CD8-positive, alpha-beta memory T cell (primary cell): ENCODE data around the gene NTRK3. TPM values are rescaled to one million over a fixed set of nuclear protein-coding genes. Genes with fewer than 3 reads are reported as not detected.

Experiments used
- CTCF ChIA-PET: fragments of 350-600 bp; sonication (Branson Sonifier 250); formaldehyde crosslinking; loops from one replicate; lab custom pipeline; 2021; ENCODE audit warnings: antibody characterized with exemption; lab: Charles Lee
- POLR2A ChIA-PET: fragments of 350-600 bp; sonication (Branson Sonifier 250); formaldehyde crosslinking; loops from one replicate; lab custom pipeline; 2021; ENCODE audit warnings: antibody characterized with exemption; lab: Charles Lee
- DNase-seq, 5 donors: peaks; one replicate each; pipeline versions ENCODE4 v3.0.0 to v3.0.0-alpha.2; 2020 to 2022; ENCODE audit warnings: mixed read lengths in 1 of 5
- H3K27ac ChIP-seq: one replicate; pipeline ENCODE4 v1.7.0; 2013; ENCODE audit warnings: low read depth, mild to moderate bottlenecking, low read length, moderate library complexity
- H3K27me3 ChIP-seq: 2 replicates; pipeline ENCODE4 v1.7.0; 2013; ENCODE audit warnings: low read length, mild to moderate bottlenecking; ENCODE audit not compliant: insufficient read depth, poor library complexity, severe bottlenecking
- H3K36me3 ChIP-seq: 2 replicates; pipeline ENCODE4 v1.7.0; 2013; ENCODE audit warnings: mild to moderate bottlenecking, low read length, moderate library complexity; ENCODE audit not compliant: insufficient read depth
- H3K4me1 ChIP-seq: 2 replicates; pipeline ENCODE4 v1.7.0; 2013; ENCODE audit warnings: mild to moderate bottlenecking, low read length, moderate library complexity; ENCODE audit not compliant: insufficient read depth
- H3K4me3 ChIP-seq: 2 replicates; pipeline ENCODE4 v1.7.0; 2013; ENCODE audit warnings: mild to moderate bottlenecking, low read length
- H3K9me3 ChIP-seq: 2 replicates; pipeline ENCODE4 v1.7.0; 2013; ENCODE audit warnings: mild to moderate bottlenecking, low read length
- H3K27ac Mint-ChIP-seq, 8 donors: one replicate each; pipeline ENCODE4 v1.8.0; 2020 to 2021; ENCODE audit warnings: mixed read lengths in 8 of 8, mild to moderate bottlenecking in 6 of 8, inconsistent platforms in 3 of 8, moderate library complexity in 3 of 8
- H3K27me3 Mint-ChIP-seq, 2 donors: one replicate each; pipeline ENCODE4 v1.8.0; 2020 to 2021; ENCODE audit warnings: mixed read lengths in 2 of 2, mild to moderate bottlenecking in 1 of 2, moderate library complexity in 1 of 2
- H3K36me3 Mint-ChIP-seq, 3 donors: one replicate each; pipeline ENCODE4 v1.8.0; 2020 to 2021; ENCODE audit warnings: mixed read lengths in 3 of 3, inconsistent platforms in 1 of 3, mild to moderate bottlenecking in 1 of 3
- H3K4me1 Mint-ChIP-seq, 3 donors: one replicate each; pipeline ENCODE4 v1.8.0; 2020 to 2021; ENCODE audit warnings: mixed read lengths in 3 of 3, inconsistent platforms in 1 of 3, mild to moderate bottlenecking in 1 of 3
- H3K4me3 Mint-ChIP-seq, 7 donors: one replicate each; pipeline ENCODE4 v1.8.0; 2020 to 2021; ENCODE audit warnings: mixed read lengths in 7 of 7, mild to moderate bottlenecking in 6 of 7, moderate library complexity in 4 of 7, inconsistent platforms in 2 of 7
- H3K9me3 Mint-ChIP-seq, 5 donors: one replicate each; pipeline ENCODE4 v1.8.0; 2020 to 2022; ENCODE audit warnings: mixed read lengths in 5 of 5, mild to moderate bottlenecking in 3 of 5, moderate library complexity in 2 of 5, inconsistent platforms in 1 of 5
- polyA plus RNA-seq: library from polyadenylated mRNA; unstranded; fragments of 300-500 nt; fragmentation: Illumina TruSeq; gene quantifications from one replicate; pipeline ENCODE4 v1.2.3, GENCODE V29; 2021
- total RNA-seq, 2 experiments: library from RNA; stranded (reverse); gene quantifications; one replicate each; pipeline ENCODE4 v1.2.3, GENCODE V29; 2021

Gene NTRK3
- total and polyA plus RNA-seq, 3 experiments from 2014 or later = 0.26 to 0.29 TPM; not detected in 1

DNA sequence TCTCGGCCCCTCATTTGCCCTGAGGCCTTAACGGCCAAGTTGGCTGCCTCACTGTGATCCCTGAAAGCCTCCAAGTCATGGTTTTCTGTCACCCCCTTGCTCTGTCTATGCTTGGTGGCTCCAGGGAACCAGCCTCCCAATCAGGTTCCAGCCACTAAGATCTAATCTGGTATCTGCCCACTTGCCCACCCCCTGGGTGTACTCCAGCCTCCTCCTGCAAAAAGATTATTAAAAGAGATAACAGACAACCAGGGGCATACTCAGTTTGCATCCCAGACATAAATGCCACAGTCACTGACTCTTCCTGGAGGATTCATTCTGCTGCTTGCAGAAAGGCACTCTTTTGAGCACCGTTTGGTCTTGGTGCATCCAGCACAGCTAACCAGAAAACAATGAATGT lies 103.9 kb downstream of the NTRK3 start:
- H3K4me3 ChIP-seq = no peak overlapping the region
- H3K27ac ChIP-seq = no peak overlapping the region
- no peak for DNase-seq
- H3K4me1 ChIP-seq = no peaks in the 10 kb centered on the region
- Mint-ChIP-seq H3K4me1 (no peaks in the 10 kb centered on the region), H3K27me3 (peaks cover 1 to 8% of the 10 kb centered on the region in 2 donors), H3K9me3 (no peaks in the 10 kb centered on the region), H3K27ac (no peak overlapping the region), H3K4me3 (no peak overlapping the region), H3K36me3 (no peaks in the 10 kb centered on the region)
- H3K27me3 ChIP-seq = no peaks in the 10 kb centered on the region
- H3K9me3 ChIP-seq = no peaks in the 10 kb centered on the region
- ChIA-PET CTCF (no interaction called here), POLR2A (no interaction called here)
- H3K36me3 ChIP-seq = no peaks in the 10 kb centered on the region

DNA sequence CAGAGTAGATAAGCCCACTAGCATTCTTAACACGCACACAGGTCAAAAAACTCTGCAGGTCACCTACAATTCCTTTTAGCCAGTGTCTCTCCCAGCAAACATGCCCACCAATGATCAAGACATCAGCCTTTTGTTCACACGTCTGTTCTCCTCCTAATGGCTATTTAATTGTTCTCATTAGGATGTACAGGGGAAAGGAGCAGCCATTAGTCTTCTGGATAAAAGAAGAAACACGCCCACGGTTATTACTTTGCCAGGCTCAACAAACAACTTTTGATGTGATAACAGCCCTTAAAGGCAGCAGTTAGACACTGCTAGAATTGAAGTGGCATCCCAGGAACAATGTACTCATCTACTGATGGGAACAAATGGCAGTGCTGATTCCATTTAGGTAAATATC lies 108.8 kb downstream of the NTRK3 start:
- no peak overlapping the region for H3K4me3 Mint-ChIP-seq
- peaks cover 1 to 3% of the 10 kb centered on the region in 2 donors for H3K27me3 Mint-ChIP-seq
- no peaks in the 10 kb centered on the region for H3K36me3 Mint-ChIP-seq
- H3K4me3 ChIP-seq = no peak overlapping the region
- no peak overlapping the region for H3K27ac Mint-ChIP-seq
- no peaks in the 10 kb centered on the region for H3K9me3 ChIP-seq
- H3K4me1 Mint-ChIP-seq = no peaks in the 10 kb centered on the region
- ChIA-PET POLR2A (no interaction called here), CTCF (no interaction called here)
- no peaks in the 10 kb centered on the region for H3K4me1 ChIP-seq
- no peaks in the 10 kb centered on the region for H3K27me3 ChIP-seq
- no peak overlapping the region for H3K27ac ChIP-seq
- peaks cover 0 to 2% (median 0%) of the 10 kb centered on the region in 5 donors for H3K9me3 Mint-ChIP-seq
- no peaks in the 10 kb centered on the region for H3K36me3 ChIP-seq
- DNase-seq = no peak

DNA sequence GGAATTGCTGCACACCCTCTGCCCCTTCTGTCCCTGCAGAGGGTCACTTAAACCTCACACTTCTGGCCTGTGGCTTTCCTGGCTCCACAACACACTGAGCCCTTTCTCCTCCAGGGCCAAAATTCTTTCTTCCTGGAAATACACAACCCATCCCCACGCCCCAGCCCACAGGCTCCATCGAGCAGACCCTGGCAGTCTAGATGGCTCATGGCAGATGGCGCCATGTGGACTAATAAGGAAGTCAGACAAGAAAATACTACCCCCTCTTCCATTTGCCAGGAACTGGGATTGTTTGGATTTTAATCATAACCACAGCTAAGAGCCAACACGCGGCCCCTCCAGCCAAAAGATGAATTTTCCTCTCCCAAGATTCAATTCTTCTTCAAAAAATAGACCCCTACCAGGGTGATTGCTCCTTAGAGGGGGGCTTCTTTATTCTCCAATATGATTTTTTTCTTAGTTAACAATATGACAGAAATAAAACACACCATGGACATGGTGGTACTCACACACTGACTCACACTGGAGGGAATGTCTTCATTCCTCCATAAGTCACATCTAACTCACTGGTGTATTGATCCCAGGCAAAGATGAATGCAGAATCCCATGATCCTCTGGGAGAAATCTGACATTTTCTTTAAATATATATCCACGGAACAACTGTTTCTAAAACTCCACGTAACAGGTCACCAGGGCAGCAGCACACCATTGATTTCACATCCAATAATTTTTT lies 111.5 kb downstream of the NTRK3 start:
- peak overlapping the region in 1 of 8 donors; percentile 46 for H3K27ac Mint-ChIP-seq
- POLR2A ChIA-PET = no interaction called here
- Histone ChIP-seq H3K27me3 (no peaks in the 10 kb centered on the region), H3K27ac (no peak overlapping the region), H3K4me1 (no peaks in the 10 kb centered on the region), H3K36me3 (no peaks in the 10 kb centered on the region), H3K9me3 (no peaks in the 10 kb centered on the region), H3K4me3 (no peak overlapping the region)
- no peak overlapping the region for H3K4me3 Mint-ChIP-seq
- CTCF ChIA-PET = no interaction called here
- H3K36me3 Mint-ChIP-seq = no peaks in the 10 kb centered on the region
- peaks cover 0 to 4% of the 10 kb centered on the region in 2 donors for H3K27me3 Mint-ChIP-seq
- no peaks in the 10 kb centered on the region for H3K4me1 Mint-ChIP-seq
- H3K9me3 Mint-ChIP-seq = peaks cover 0 to 2% (median 0%) of the 10 kb centered on the region in 5 donors
- DNase-seq = no peak

DNA sequence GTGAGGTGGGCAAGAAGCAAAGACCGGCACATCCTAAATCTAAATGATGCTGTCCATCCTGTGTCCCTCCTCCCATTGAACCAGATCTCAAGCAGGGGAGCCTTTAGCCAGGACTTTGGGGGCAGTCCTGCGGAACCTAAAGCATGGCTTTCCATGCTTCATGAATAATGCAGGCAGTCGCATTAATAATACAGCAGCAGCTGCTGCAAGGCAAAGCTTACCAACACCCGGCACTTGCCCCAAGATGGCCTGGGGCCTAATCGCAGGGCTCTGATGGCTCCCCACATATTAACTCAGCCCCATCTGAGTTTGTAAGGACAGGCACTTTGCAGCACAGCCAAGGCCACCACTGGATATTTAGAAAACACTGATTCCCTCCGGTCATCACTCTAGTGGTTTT lies 114.4 kb downstream of the NTRK3 start:
- ChIA-PET CTCF (no interaction called here), POLR2A (no interaction called here)
- Mint-ChIP-seq H3K36me3 (no peaks in the 10 kb centered on the region), H3K4me1 (no peaks in the 10 kb centered on the region), H3K27ac (no peak overlapping the region), H3K27me3 (peaks cover 4 to 6% of the 10 kb centered on the region in 2 donors), H3K9me3 (peaks cover 0 to 3% (median 3%) of the 10 kb centered on the region in 5 donors), H3K4me3 (no peak overlapping the region)
- Histone ChIP-seq H3K9me3 (no peaks in the 10 kb centered on the region), H3K36me3 (no peaks in the 10 kb centered on the region), H3K27ac (no peak overlapping the region), H3K4me1 (no peaks in the 10 kb centered on the region), H3K27me3 (no peaks in the 10 kb centered on the region), H3K4me3 (no peak overlapping the region)
- no peak for DNase-seq

DNA sequence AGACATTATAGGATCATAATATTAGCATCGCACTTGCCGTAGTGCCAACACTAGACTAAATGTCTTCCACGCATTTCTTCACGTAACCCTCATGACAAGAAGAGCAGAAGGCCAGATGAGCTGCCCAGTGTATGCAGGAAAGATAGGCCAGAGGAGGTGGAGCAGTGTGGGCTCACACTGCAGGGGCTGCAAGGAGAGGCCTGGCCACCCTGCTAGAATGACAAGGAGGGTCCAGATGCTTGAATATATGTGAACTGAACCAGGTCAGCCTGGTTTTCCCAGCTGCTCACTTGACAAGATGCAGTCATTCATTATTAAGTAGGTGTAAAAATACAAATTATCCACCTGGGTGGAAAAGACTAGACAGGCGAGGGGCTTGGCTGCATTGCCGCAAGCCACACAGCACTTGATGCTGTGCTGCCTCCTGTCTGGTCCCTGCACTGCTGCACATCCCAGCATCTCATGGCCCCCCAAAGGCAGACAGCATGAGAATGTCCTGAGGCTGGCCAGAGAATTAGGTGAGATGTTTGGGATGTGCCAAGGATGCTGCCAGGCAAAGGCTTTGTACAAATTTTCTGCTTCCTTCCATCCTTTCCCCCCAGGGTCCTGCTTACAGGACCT lies 115.2 kb downstream of the NTRK3 start:
- H3K9me3 Mint-ChIP-seq = peaks cover 0 to 3% (median 3%) of the 10 kb centered on the region in 5 donors
- H3K27me3 ChIP-seq = no peaks in the 10 kb centered on the region
- CTCF ChIA-PET = no interaction called here

DNA sequence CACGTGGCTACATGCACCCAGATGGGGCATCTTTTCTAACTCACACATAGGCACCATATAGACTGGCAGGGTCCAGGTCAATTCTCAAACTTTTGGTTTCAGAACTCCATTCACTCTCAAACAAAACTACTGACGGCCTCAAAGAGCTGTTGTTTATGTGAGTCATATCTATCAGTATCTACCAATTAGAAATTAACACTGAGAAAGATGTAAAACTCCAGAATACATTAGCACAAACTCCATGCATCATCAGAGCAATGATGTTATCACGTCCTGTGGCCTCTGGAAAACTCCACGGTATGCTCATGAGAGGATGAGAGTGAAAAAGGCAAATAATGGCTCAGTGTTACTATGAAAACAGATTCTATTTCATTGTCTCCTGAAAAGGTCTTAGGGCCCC lies 116.1 kb downstream of the NTRK3 start:
- CTCF ChIA-PET = no interaction called here

More for the DNA sequence above, 115.2 kb downstream of the NTRK3 start:
- H3K4me1 ChIP-seq = no peaks in the 10 kb centered on the region
- no peaks in the 10 kb centered on the region for H3K4me1 Mint-ChIP-seq
- no peak overlapping the region for H3K27ac Mint-ChIP-seq
- H3K27me3 Mint-ChIP-seq = peaks cover 4 to 6% of the 10 kb centered on the region in 2 donors
- H3K9me3 ChIP-seq = no peaks in the 10 kb centered on the region
- no peak overlapping the region for H3K4me3 Mint-ChIP-seq
- H3K36me3 ChIP-seq = no peaks in the 10 kb centered on the region
- no peak overlapping the region for H3K4me3 ChIP-seq
- POLR2A ChIA-PET = no interaction called here
- no peaks in the 10 kb centered on the region for H3K36me3 Mint-ChIP-seq
- DNase-seq = no peak
- no peak overlapping the region for H3K27ac ChIP-seq

DNA sequence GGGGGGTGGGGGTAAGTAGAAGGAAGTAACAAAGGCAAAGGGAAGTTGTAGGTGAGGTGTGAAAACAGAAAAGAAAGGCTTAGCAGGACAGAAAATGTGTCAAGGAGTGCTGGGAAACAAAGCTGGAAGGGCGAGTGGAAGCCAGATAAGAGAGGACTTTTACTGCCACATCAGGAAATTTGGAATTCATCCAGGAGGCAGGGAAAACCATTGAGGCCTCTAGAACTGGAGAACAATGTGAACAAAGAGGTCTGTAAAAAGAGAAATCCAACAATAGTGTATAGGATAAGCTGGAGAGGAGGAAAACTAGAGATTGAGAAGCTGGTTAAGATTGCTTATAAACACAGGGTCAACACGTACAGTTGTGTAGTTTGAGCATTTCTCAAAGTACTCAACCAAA lies 116.6 kb downstream of the NTRK3 start:
- H3K4me1 Mint-ChIP-seq = no peaks in the 10 kb centered on the region
- Histone ChIP-seq H3K27ac (no peak overlapping the region), H3K9me3 (no peaks in the 10 kb centered on the region), H3K27me3 (no peaks in the 10 kb centered on the region), H3K36me3 (no peaks in the 10 kb centered on the region), H3K4me1 (no peaks in the 10 kb centered on the region), H3K4me3 (no peak overlapping the region)
- H3K27me3 Mint-ChIP-seq = peaks cover 6 to 9% of the 10 kb centered on the region in 2 donors
- no peaks in the 10 kb centered on the region for H3K36me3 Mint-ChIP-seq
- ChIA-PET POLR2A (no interaction called here), CTCF (no interaction called here)
- H3K27ac Mint-ChIP-seq = no peak overlapping the region
- H3K4me3 Mint-ChIP-seq = no peak overlapping the region
- H3K9me3 Mint-ChIP-seq = peaks cover 0 to 5% (median 3%) of the 10 kb centered on the region in 5 donors
- no peak for DNase-seq

More for the DNA sequence above, 116.1 kb downstream of the NTRK3 start:
- no peaks in the 10 kb centered on the region for H3K36me3 Mint-ChIP-seq
- peaks cover 0 to 5% (median 3%) of the 10 kb centered on the region in 5 donors for H3K9me3 Mint-ChIP-seq
- no peak overlapping the region for H3K27ac Mint-ChIP-seq
- no peaks in the 10 kb centered on the region for H3K36me3 ChIP-seq
- no peaks in the 10 kb centered on the region for H3K27me3 ChIP-seq
- H3K4me1 ChIP-seq = no peaks in the 10 kb centered on the region
- POLR2A ChIA-PET = no interaction called here
- no peak overlapping the region for H3K27ac ChIP-seq
- peaks cover 6 to 9% of the 10 kb centered on the region in 2 donors for H3K27me3 Mint-ChIP-seq
- no peaks in the 10 kb centered on the region for H3K9me3 ChIP-seq
- no peak for DNase-seq
- no peak overlapping the region for H3K4me3 Mint-ChIP-seq
- no peaks in the 10 kb centered on the region for H3K4me1 Mint-ChIP-seq
- H3K4me3 ChIP-seq = no peak overlapping the region

DNA sequence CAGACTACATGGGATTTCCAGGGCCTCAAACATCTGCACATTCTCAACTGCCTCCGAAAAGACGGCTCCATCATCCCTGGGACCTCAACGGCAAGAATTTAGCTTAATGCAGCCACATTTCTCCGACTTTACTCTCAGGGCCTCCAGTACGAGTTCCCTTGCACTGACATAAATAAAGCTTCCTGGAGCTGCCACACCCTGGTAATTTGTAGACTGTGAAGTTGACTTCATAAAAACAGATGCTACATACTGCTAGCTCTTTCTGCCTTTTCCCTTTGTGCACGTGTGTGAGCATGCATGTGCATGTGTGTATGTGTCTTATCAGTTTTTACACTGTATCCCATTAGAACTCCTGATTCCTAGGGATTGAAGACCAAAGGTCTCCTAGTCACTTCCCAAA lies 122.7 kb downstream of the NTRK3 start:
- no peaks in the 10 kb centered on the region for H3K27me3 ChIP-seq
- no peaks in the 10 kb centered on the region for H3K36me3 Mint-ChIP-seq
- CTCF ChIA-PET = no interaction called here
- H3K9me3 ChIP-seq = no peaks in the 10 kb centered on the region
- POLR2A ChIA-PET = no interaction called here
- H3K27ac Mint-ChIP-seq = no peak overlapping the region
- H3K27ac ChIP-seq = no peak overlapping the region
- no peak overlapping the region for H3K4me3 Mint-ChIP-seq
- no peaks in the 10 kb centered on the region for H3K4me1 ChIP-seq
- H3K4me1 Mint-ChIP-seq = no peaks in the 10 kb centered on the region
- DNase-seq = no peak
- H3K36me3 ChIP-seq = no peaks in the 10 kb centered on the region
- H3K4me3 ChIP-seq = no peak overlapping the region
- peaks cover 5 to 12% of the 10 kb centered on the region in 2 donors for H3K27me3 Mint-ChIP-seq
- peaks cover 0 to 5% (median 3%) of the 10 kb centered on the region in 5 donors for H3K9me3 Mint-ChIP-seq
